Endothelial cell of umbilical vein (primary cell): Measurements from ENCODE around the gene MED15. TPM values are rescaled to one million over a fixed set of nuclear protein-coding genes. Genes with fewer than 3 reads are reported as not detected.

Experiments
- BruUV-seq: library from RNA; stranded (reverse); fragments of 400-500 nt; replicated peaks from 2 replicates; lab custom pipeline; 2021; lab: Mats Ljungman, UMichigan
- CTCF ChIA-PET: fragments of 300-600, 350-600 bp; sonication (Branson Sonifier 250); formaldehyde crosslinking; loops from one replicate; lab custom pipeline; 2021; ENCODE audit warnings: antibody characterized with exemption, inconsistent platforms; lab: Charles Lee
- POLR2A ChIA-PET: fragments of 300-600, 350-600 bp; sonication (Branson Sonifier 250); formaldehyde crosslinking; loops from one replicate; lab custom pipeline; 2021; ENCODE audit warnings: antibody characterized with exemption, inconsistent platforms; lab: Charles Lee
- DNase-seq: peaks from one replicate; pipeline ENCODE4 v3.0.0-alpha.2; 2011; ENCODE audit warnings: low read depth, low spot score
- FAIRE-seq: peaks from 2 replicates; lab custom pipeline; 2011; peaks lifted over from hg19 to GRCh38; lab: Jason Lieb, UNC
- H2AFZ ChIP-seq: 2 replicates; pipeline ENCODE4 v1.6.0; 2012; ENCODE audit warnings: low read depth, low read length, control low read depth, inconsistent platforms
- H3K27ac ChIP-seq: 2 replicates; pipeline ENCODE4 v1.5.1; 2011; ENCODE audit warnings: low read depth, mild to moderate bottlenecking, control low read depth, low read length, moderate library complexity; ENCODE audit not compliant: insufficient read depth
- H3K27me3 ChIP-seq, 2 experiments: 2 replicates each; pipeline versions ENCODE4 v1.6.0 to v1.6.1; 2011; ENCODE audit warnings: low read length in 2 of 2, mixed read lengths in 1 of 2; ENCODE audit not compliant: control insufficient read depth in 2 of 2, insufficient read depth in 2 of 2
- H3K36me3 ChIP-seq, 2 experiments: 2 replicates in 1 of 2; 3 replicates in 1 of 2; pipeline ENCODE4 v1.5.1; 2011; ENCODE audit warnings: low read length in 2 of 2, mild to moderate bottlenecking in 1 of 2, moderate library complexity in 1 of 2; ENCODE audit not compliant: control insufficient read depth in 2 of 2, insufficient read depth in 2 of 2; ENCODE audit errors: extremely low read depth in 1 of 2
- H3K4me1 ChIP-seq: 3 replicates; pipeline ENCODE4 v1.5.1; 2011; ENCODE audit warnings: mild to moderate bottlenecking, low read length; ENCODE audit not compliant: control insufficient read depth, insufficient read depth; ENCODE audit errors: extremely low read depth
- H3K4me2 ChIP-seq: 2 replicates; pipeline ENCODE4 v1.6.1; 2011; ENCODE audit warnings: low read length, control low read depth, mixed read lengths; ENCODE audit not compliant: insufficient read depth
- H3K4me3 ChIP-seq, 3 experiments: fragments of 200-600 bp in 1 of 3; sonication (generic), shearing (Covaris generic) in 1 of 3; replicated peaks in 1 of 3; 2 replicates each; pipeline ENCODE4 v1.5.1; 2011 to 2016; ENCODE audit warnings: control low read depth in 3 of 3, low read length in 3 of 3, mild to moderate bottlenecking in 2 of 3, inconsistent platforms in 1 of 3, low read depth in 1 of 3, moderate library complexity in 1 of 3; ENCODE audit not compliant: insufficient read depth in 1 of 3
- H3K79me2 ChIP-seq: 2 replicates; pipeline ENCODE4 v1.6.0; 2012; ENCODE audit warnings: low read length, inconsistent platforms; ENCODE audit not compliant: control insufficient read depth, insufficient read depth
- H3K9ac ChIP-seq: replicated peaks from 2 replicates; pipeline ENCODE3; 2011; ENCODE audit warnings: low read length, control low read depth; ENCODE audit not compliant: insufficient read depth; ENCODE audit errors: extremely low read depth
- H3K9me1 ChIP-seq: replicated peaks from 3 replicates; pipeline ENCODE4 v1.6.0; 2011; ENCODE audit warnings: mild to moderate bottlenecking, low read length; ENCODE audit not compliant: control insufficient read depth, insufficient read depth; ENCODE audit errors: extremely low read depth
- H3K9me3 ChIP-seq: replicated peaks from 2 replicates; pipeline ENCODE4 v1.5.1; 2012; ENCODE audit warnings: low read length, inconsistent platforms; ENCODE audit not compliant: control insufficient read depth, insufficient read depth
- H4K20me1 ChIP-seq: replicated peaks from 2 replicates; pipeline ENCODE3; 2011; ENCODE audit warnings: mild to moderate bottlenecking, low read length; ENCODE audit not compliant: control insufficient read depth, insufficient read depth; ENCODE audit errors: extremely low read depth
- EZH2 ChIP-seq: IDR thresholded peaks from 2 replicates; pipeline ENCODE4 v1.6.1; 2012; ENCODE audit warnings: borderline replicate concordance, low read depth, mild to moderate bottlenecking, moderate library complexity, low read length, inconsistent platforms; ENCODE audit not compliant: severe bottlenecking
- FOS ChIP-seq: IDR thresholded peaks from 2 replicates; pipeline ENCODE4 v1.6.1; 2011; ENCODE audit warnings: mild to moderate bottlenecking, low read length, moderate library complexity, borderline replicate concordance; ENCODE audit not compliant: insufficient read depth
- GATA2 ChIP-seq: IDR thresholded peaks from 2 replicates; pipeline ENCODE4 v1.7.0; 2011; ENCODE audit warnings: low read depth, mild to moderate bottlenecking, moderate library complexity, mixed read lengths, low read length; ENCODE audit not compliant: insufficient read length, insufficient read depth
- JUN ChIP-seq: IDR thresholded peaks from 2 replicates; pipeline ENCODE4 v1.6.1; 2011; ENCODE audit warnings: borderline replicate concordance, low read depth; ENCODE audit not compliant: insufficient read length, insufficient read depth
- MAX ChIP-seq: IDR thresholded peaks from 2 replicates; pipeline ENCODE4 v1.6.1; 2011; ENCODE audit not compliant: insufficient read depth, insufficient read length
- MYC ChIP-seq: IDR thresholded peaks from one replicate; pipeline ENCODE4 v1.6.1; 2011; ENCODE audit warnings: mild to moderate bottlenecking, low read depth, low read length
- POLR2A ChIP-seq: IDR thresholded peaks from 2 replicates; pipeline ENCODE4 v1.6.1; 2012; ENCODE audit warnings: low read depth, mild to moderate bottlenecking, control low read depth, low read length
- POLR2AphosphoS5 ChIP-seq: IDR thresholded peaks from 2 replicates; pipeline ENCODE4 v1.6.1; 2012; ENCODE audit warnings: low read depth, mild to moderate bottlenecking, control low read depth, low read length, moderate library complexity; ENCODE audit not compliant: insufficient read depth
- dilution Hi-C: fragments of 300-500 bp; cut with MboI; formaldehyde crosslinking; loops from one replicate; pipeline ENCODE4 v1.15.0; 2019; ENCODE audit warnings: low sequenced_read_pairs; ENCODE audit not compliant: extremely low pct_ligation_motif_present
- intact Hi-C: fragments of 100-400 bp; cut with micrococcal nuclease; formaldehyde crosslinking; loops from one replicate; pipeline ENCODE4 v1.10.0; 2022
- polyA plus RNA-seq, 4 experiments: library from polyadenylated mRNA; depleted of rRNA in 3 of 4; stranded (reverse) in 3 of 4; unstranded in 1 of 4; fragments of >200 nt; gene quantifications; 2 replicates each; pipeline versions ENCODE4 v1.2.1 to v1.2.3, GENCODE V29; 2011 to 2012; ENCODE audit warnings: missing spikeins in 1 of 4
- total RNA-seq: library from RNA; stranded (reverse); gene quantifications from 2 replicates; pipeline ENCODE4 v1.2.3, GENCODE V29; 2021
- TF ChIP-seq, protein P1 (sequence below), 2 donors: IDR thresholded peaks; 1 replicate in 1 of 2; 2 replicates in 1 of 2; pipeline ENCODE4 v1.5.1; 2011; ENCODE audit warnings: low read length in 2 of 2, mild to moderate bottlenecking in 2 of 2, moderate library complexity in 2 of 2, control low read depth in 1 of 2, inconsistent platforms in 1 of 2, low read depth in 1 of 2; ENCODE audit not compliant: insufficient read depth in 1 of 2; ENCODE audit errors: extremely low read depth in 1 of 2

Gene MED15
- total and polyA plus RNA-seq, 2 donors (not counting 3 experiments of a cell fraction or from before 2014, with no cell fraction given): 68.1 to 138 TPM

DNA sequence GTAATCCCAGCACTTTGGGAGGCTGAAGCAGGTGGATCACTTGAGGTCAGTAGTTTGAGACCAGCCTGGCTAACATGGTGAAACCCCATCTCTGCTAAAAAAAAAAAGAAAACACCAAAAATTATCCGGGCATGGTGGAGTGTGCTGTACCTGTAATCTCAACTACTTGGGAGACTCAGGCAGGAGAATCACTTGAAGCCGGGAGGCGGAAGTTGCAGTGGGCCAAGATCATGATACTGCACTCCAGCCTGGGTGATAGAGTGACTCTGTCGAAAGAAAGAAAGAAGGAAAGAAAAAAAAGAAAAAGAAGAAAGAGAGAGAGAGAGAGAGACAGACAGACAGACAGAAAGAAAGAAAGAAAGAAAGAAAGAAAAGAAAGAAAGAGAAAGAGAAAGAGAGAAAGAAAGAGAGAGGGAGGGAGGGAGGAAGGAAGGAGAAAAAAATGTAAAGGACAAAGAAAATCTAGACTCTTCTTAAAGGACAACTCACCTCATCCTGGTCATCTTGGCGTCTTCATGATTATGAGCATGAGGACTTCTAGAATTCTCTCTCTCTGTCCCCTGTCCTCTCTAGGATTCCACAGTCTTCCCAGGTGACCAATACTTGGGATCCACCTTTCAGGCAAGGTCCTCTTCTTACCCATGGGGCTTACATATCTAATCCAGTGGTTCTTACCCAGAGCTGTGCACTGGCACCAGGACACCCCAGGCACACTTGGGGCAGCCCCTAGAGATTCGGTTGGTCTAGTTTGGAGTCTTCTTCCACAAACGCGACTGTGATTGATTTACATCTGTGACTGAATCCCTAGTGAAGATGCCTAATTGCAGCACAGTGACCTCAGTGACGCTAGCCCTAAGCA lies 120.9 kb downstream of the MED15 start:
- Histone ChIP-seq H2AFZ (no peak overlapping the region), H3K4me2 (no peak overlapping the region), H3K9me1 (no peaks in the 10 kb centered on the region), H3K9me3 (no peaks in the 10 kb centered on the region), H4K20me1 (no peaks in the 10 kb centered on the region), H3K79me2 (no peaks in the 10 kb centered on the region), H3K27ac (no peak overlapping the region), H3K36me3 (no peaks in the 10 kb centered on the region), H3K27me3 (peaks cover 5 to 8% of the 10 kb centered on the region in 2 experiments), H3K4me1 (no peaks in the 10 kb centered on the region), H3K9ac (no peak overlapping the region), H3K4me3 (no peak overlapping the region)
- FAIRE-seq (no peak), DNase-seq (no peak)
- intact Hi-C loops (no loop called here), dilution Hi-C loops (no loop called here)
- BruUV-seq: no TSS peak
- CTCF ChIA-PET: no interaction called here
- POLR2A ChIA-PET: no interaction called here
- no peak for TF ChIP-seq GATA2
- TF ChIP-seq POLR2A: no peak
- no peak for TF ChIP-seq JUN
- no peak for TF ChIP-seq MAX
- no peak for TF ChIP-seq POLR2AphosphoS5
- TF ChIP-seq EZH2: no peak
- TF ChIP-seq FOS: no peak
- TF ChIP-seq MYC: no peak
- TF ChIP-seq, protein P1, sequence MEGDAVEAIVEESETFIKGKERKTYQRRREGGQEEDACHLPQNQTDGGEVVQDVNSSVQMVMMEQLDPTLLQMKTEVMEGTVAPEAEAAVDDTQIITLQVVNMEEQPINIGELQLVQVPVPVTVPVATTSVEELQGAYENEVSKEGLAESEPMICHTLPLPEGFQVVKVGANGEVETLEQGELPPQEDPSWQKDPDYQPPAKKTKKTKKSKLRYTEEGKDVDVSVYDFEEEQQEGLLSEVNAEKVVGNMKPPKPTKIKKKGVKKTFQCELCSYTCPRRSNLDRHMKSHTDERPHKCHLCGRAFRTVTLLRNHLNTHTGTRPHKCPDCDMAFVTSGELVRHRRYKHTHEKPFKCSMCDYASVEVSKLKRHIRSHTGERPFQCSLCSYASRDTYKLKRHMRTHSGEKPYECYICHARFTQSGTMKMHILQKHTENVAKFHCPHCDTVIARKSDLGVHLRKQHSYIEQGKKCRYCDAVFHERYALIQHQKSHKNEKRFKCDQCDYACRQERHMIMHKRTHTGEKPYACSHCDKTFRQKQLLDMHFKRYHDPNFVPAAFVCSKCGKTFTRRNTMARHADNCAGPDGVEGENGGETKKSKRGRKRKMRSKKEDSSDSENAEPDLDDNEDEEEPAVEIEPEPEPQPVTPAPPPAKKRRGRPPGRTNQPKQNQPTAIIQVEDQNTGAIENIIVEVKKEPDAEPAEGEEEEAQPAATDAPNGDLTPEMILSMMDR (IDR thresholded peaks at IDR 0.05; ENCODE audit: extremely low read depth in 1 of 2, insufficient read depth in 1 of 2, low read depth in 1 of 2, low read length in 2 of 2): no peak
